Activated T-helper 1 cell treated with anti-CD3 and anti-CD28 coated beads, Interleukin-12 subunit alpha, Interleukin-12 subunit beta, Interleukin-2, Interleukin-4 antibody, amounts not matched to agents 30 ng/mL and 10 ng/mL and 1 ng/mL, durations not matched to agents 14 hours and 24 hours and 36 hours (primary cell): ENCODE data around the gene LRRC9. TPM values are rescaled to one million over a fixed set of nuclear protein-coding genes. Genes with fewer than 3 reads are reported as not detected.
"Not testable (repeated sequence)": the region's sequence is repeated elsewhere in the genome, so short reads cannot be mapped to it uniquely, and the experiment has no call there.

Experiments
- DNase-seq: peaks from one replicate; pipeline ENCODE4 v3.0.0; 2021; ENCODE audit warnings: low spot score
- H3K27ac Mint-ChIP-seq: one replicate; pipeline ENCODE4 v1.8.0; 2021; ENCODE audit warnings: mild to moderate bottlenecking, mixed read lengths
- H3K27me3 Mint-ChIP-seq: one replicate; pipeline ENCODE4 v1.8.0; 2022; ENCODE audit warnings: mild to moderate bottlenecking, moderate library complexity, mixed read lengths; ENCODE audit not compliant: insufficient read depth
- H3K36me3 Mint-ChIP-seq: one replicate; pipeline ENCODE4 v1.8.0; 2021; ENCODE audit warnings: low read depth, mixed read lengths
- H3K4me1 Mint-ChIP-seq: one replicate; pipeline ENCODE4 v1.8.0; 2021; ENCODE audit warnings: low read depth, mixed read lengths
- H3K4me3 Mint-ChIP-seq: one replicate; pipeline ENCODE4 v1.8.0; 2021; ENCODE audit warnings: mild to moderate bottlenecking, moderate library complexity, mixed read lengths
- H3K9me3 Mint-ChIP-seq: one replicate; pipeline ENCODE4 v1.8.0; 2021; ENCODE audit warnings: mixed read lengths
- intact Hi-C: fragments of 100-400 bp; cut with micrococcal nuclease; formaldehyde crosslinking; loops from one replicate; pipeline ENCODE4 v1.15.1; 2024
- total RNA-seq: library from RNA; stranded (reverse); gene quantifications from 2 replicates; pipeline ENCODE4 v1.2.3, GENCODE V29; 2022

Gene LRRC9
- total RNA-seq, 1 donor from 2014 or later, result not detected

GRCh38 chr14:60090864-60091519 lies 171.0 kb downstream of the LRRC9 start:
- peak overlapping the region; percentile 98 for H3K4me3 Mint-ChIP-seq
- peaks cover 10% of the 10 kb centered on the region for H3K36me3 Mint-ChIP-seq
- H3K27me3 Mint-ChIP-seq, result peaks cover 6% of the 10 kb centered on the region
- no peaks in the 10 kb centered on the region for H3K9me3 Mint-ChIP-seq
- no peak for DNase-seq
- intact Hi-C loops, result loop anchor here (1.0 to 10.0 kb wide), 10 partner anchors 60 to 1794 kb away; partner anchors contain the start of genes ARID4A, DAAM1, JKAMP and L3HYPDH
- peaks cover 34% of the 10 kb centered on the region for H3K4me1 Mint-ChIP-seq
- peak overlapping the region; percentile 98 for H3K27ac Mint-ChIP-seq

DNA sequence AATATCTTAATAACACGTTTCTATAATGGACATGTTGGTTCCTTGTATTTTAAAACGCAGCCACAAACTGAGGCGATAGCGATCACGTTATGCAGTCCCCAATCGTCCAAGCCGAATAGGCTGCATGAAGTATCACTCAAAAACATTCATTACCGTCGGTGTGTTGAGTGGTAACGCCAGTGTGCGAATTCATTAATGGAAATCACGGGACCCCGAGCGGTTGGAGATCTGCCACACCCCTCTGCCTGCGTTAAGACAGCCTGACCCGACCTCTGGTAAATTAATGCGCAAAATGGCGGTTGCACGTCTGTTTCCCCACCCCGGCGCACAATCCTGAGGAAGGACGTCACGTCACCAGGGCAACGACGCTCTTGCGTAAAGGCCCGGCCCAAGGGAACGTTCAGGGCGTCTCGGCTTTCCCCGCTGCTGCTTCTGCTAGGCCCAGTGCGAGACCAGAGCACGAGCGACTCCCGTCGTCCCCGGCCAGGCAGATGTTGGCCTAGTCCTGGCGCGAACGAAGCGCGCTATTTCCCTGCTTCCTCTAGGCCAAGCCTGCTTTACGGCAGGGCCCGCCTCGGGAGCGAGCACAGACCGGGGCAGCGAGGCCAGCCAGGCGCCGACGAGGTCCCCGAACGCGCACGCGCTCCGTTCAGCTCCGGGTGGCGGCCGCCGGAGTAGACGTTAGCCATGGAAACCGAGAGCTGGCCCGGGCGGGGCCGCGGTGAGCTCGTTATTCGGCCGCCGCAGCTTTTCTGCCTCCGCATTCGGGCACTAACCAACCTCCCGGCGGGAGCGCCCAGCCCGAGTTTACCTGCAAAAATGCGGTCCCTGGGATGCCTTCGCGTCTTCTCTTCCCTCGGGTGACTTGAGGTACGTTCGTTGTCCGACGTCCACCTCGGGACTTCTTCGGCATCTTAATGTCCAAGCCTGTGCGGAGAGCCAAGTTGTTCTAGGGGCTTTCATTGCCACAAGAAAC lies 171.9 kb downstream of the LRRC9 start, which contains the start of gene PCNX4:
PCNX4 (plus strand) TSS at position 374 of the 976 bp plus-strand sequence. CDS start 15,716 bp downstream, outside the sequence.
- DNase-seq, result peak; percentile 90
- Mint-ChIP-seq H3K27ac (peak within 1 kb of the TSS; percentile 98), H3K9me3 (no peaks in the 10 kb centered on the region), H3K4me3 (peak within 1 kb of the TSS; percentile 98), H3K27me3 (peaks cover 2% of the 10 kb centered on the region), H3K36me3 (peaks cover 10% of the 10 kb centered on the region), H3K4me1 (peaks cover 34% of the 10 kb centered on the region)
- intact Hi-C loops, result loop anchor here (1.0 to 10.0 kb wide), 14 partner anchors 59 to 1795 kb away; partner anchors contain the start of genes ARID4A, DAAM1, JKAMP and L3HYPDH

DNA sequence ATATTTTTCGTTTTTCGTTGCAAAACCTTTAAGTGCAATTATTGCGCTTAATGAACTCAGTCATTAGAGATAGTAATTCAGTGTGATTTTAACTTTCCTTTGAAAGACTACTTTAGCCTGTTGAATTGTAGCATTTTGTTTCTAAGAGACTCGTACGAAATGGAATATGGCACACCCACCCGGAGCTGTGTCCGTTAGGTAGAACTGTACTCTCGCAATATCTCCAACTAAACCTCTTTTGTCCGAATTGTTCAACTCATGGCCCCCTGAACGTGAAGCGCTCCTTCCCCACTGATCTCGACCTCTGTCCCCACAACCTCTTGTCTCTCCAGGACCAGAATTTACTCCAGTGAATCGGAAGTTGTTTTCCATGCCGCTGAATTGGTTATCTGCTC lies 172.6 kb downstream of the LRRC9 start:
- intact Hi-C loops, result loop anchor here (1.0 to 10.0 kb wide), 11 partner anchors 72 to 1795 kb away; partner anchors contain the start of genes ARID4A, DAAM1, PRKCH and SLC38A6
- Mint-ChIP-seq H3K27ac (peak overlapping the region; percentile 98), H3K27me3 (no peaks in the 10 kb centered on the region), H3K4me3 (peak overlapping the region; percentile 98), H3K4me1 (peaks cover 34% of the 10 kb centered on the region), H3K36me3 (peaks cover 13% of the 10 kb centered on the region), H3K9me3 (no peaks in the 10 kb centered on the region)
- DNase-seq, result no peak

DNA sequence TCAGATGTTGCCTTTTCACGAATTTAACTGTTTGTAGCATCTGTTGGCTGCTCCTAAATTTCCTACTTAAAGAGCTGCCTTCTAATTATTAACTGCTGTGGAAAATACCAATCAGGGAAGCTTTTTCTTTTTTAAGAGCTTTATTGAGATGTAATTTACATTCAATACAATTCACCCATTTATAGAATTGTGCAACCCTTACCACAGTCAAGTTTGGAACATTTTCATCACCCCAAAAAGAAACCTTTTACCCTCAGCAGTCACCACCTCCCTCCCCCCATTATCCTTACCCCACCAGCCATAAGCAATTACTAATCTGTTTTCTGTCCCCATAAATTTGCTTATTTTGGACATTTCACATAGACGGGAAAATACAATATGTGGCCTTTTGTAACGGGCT lies 173.1 kb downstream of the LRRC9 start:
- peaks cover 38% of the 10 kb centered on the region for H3K4me1 Mint-ChIP-seq
- DNase-seq, result no peak

DNA sequence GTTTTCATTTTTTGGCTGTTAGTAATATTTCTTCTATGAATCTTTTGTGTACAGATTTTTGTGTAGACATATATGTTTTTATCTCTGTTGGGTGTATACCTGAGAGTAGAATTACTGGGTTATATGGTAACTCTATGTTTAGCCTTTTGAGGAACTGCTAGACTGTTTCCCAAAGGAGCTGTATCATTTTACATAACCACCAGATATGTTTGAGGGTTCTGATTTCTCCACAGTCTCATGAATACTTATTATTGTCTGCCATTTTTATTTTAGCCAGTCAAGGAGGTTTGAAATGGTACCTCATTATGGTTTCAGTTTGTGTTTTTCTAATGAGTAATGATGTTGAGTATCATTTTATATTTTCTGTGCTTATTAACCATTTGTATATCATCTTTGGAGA lies 173.7 kb downstream of the LRRC9 start:
- intact Hi-C loops, result loop anchor here (2.0 to 10.0 kb wide), 8 partner anchors 129 to 1796 kb away; partner anchors contain the start of genes ARID4A, DAAM1, PRKCH and SLC38A6
- Mint-ChIP-seq H3K27ac (peak overlapping the region; percentile 98), H3K36me3 (peaks cover 21% of the 10 kb centered on the region), H3K4me3 (peak overlapping the region; percentile 98), H3K27me3 (no peaks in the 10 kb centered on the region), H3K9me3 (no peaks in the 10 kb centered on the region), H3K4me1 (peaks cover 43% of the 10 kb centered on the region)
- DNase-seq, result no peak

More for the DNA sequence above, 173.1 kb downstream of the LRRC9 start:
- Mint-ChIP-seq H3K9me3 (no peaks in the 10 kb centered on the region), H3K27ac (peak overlapping the region; percentile 98), H3K27me3 (no peaks in the 10 kb centered on the region), H3K36me3 (peaks cover 18% of the 10 kb centered on the region), H3K4me3 (peak overlapping the region; percentile 98)
- intact Hi-C loops, result loop anchor here (2.0 to 10.0 kb wide), 8 partner anchors 128 to 1796 kb away; partner anchors contain the start of genes ARID4A, DAAM1, PRKCH and SLC38A6

DNA sequence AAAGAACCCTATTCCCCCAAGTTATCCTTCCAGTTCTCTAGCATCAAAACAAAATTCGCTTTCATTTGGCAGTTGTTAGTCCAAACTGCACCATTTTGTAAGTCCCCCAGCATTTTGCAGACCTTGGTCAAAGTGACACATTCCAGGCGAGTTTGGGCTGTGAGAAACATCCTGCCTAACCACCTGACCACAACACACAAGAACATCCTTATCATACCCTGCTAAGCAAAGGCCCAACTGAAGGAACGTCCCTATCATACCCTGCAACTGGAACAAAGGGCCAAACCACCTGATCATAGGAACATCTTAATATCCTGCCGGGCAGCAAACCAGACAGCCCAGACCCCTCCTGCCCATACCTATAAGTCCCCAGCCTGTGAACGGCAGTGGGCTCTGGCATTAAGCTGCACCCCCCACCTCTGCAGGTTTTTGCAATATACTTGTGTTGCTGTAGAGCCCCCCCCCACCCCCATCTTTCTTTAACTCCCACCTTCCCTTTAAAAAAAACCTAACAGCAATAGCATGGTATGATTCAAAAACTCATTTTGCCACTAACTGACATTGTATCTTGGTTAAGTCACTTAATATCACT lies 174.5 kb downstream of the LRRC9 start:
- Mint-ChIP-seq H3K27ac (peak overlapping the region; percentile 93), H3K27me3 (no peaks in the 10 kb centered on the region), H3K4me3 (peak overlapping the region; percentile 98), H3K9me3 (no peaks in the 10 kb centered on the region), H3K4me1 (peaks cover 43% of the 10 kb centered on the region), H3K36me3 (peaks cover 21% of the 10 kb centered on the region)
- DNase-seq, result peak; percentile 25
- intact Hi-C loops, result loop anchor here (5.0 to 10.0 kb wide), 7 partner anchors 658 to 1797 kb away; partner anchors contain the start of genes ARID4A, DAAM1, PRKCH and SLC38A6

GRCh38 chr14:60095231-60095630 lies 175.3 kb downstream of the LRRC9 start:
- no peaks in the 10 kb centered on the region for H3K9me3 Mint-ChIP-seq
- DNase-seq, result no peak
- peaks cover 43% of the 10 kb centered on the region for H3K4me1 Mint-ChIP-seq
- no peak overlapping the region for H3K4me3 Mint-ChIP-seq
- intact Hi-C loops, result loop anchor here (10.0 kb wide), 1 partner anchor 1230 kb away; the partner anchor contains the start of gene PRKCH
- no peaks in the 10 kb centered on the region for H3K27me3 Mint-ChIP-seq
- H3K36me3 Mint-ChIP-seq, result peaks cover 21% of the 10 kb centered on the region
- H3K27ac Mint-ChIP-seq, result no peak overlapping the region

DNA sequence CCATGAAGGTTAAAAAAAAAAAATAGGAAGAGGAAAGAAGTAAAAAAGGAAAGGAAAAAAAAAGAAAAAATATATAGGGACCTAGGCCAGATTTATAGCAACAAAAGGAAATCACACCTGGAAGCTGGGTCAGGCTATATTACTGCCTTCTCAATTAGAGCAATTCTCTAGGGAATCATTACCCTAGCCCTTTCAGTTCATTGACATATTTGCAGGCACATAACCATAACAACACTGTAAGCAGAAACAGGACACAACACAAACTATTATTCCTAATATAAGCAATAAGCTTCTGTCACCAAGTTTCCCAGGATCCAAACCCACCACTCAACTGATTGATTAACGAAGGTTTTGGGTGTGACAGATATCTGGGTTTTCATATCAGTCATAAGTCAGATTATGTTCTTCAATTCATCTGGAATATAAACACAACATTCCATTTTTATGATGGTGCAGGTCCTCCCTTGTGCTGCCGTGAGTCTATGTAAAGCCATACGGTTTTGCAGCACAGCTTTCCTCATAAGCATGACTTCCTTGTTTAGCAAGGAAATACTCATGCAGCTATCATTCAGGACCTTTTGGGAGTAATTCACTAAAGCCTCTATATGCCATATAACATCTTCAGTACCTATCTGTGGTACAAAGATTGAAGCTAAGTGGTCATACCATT lies 176.0 kb downstream of the LRRC9 start:
- H3K27me3 Mint-ChIP-seq, result no peaks in the 10 kb centered on the region
- peaks cover 25% of the 10 kb centered on the region for H3K36me3 Mint-ChIP-seq
- no peaks in the 10 kb centered on the region for H3K9me3 Mint-ChIP-seq
- intact Hi-C loops, result loop anchor here (10.0 kb wide), 1 partner anchor 1229 kb away; the partner anchor contains the start of gene PRKCH
- no peak for DNase-seq
- peaks cover 42% of the 10 kb centered on the region for H3K4me1 Mint-ChIP-seq
- no peak overlapping the region for H3K4me3 Mint-ChIP-seq
- H3K27ac Mint-ChIP-seq, result no peak overlapping the region

DNA sequence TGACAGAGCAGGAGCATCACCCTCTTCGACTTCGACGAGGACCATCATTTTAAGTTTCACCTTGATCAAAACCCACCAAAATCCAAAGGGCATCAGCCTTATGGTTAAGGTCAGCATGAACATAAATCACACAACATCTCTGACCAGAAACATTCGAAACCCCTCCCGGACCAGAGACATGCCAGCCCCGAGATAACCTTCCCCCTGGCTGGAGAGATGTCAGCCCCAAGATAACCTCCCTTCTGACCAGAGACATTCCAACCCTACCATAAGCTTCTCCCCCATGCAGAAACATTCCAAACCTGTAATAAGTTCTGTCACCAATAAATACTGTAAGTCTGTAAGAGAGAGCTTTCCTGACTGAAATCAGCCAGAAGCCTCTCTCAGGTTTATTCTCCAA lies 178.0 kb downstream of the LRRC9 start:
- intact Hi-C loops, result loop anchor here (10.0 kb wide), 1 partner anchor 1227 kb away; the partner anchor contains the start of gene PRKCH
- H3K9me3 Mint-ChIP-seq, result no peaks in the 10 kb centered on the region
- H3K27me3 Mint-ChIP-seq, result no peaks in the 10 kb centered on the region
- DNase-seq, result no peak
- H3K4me1 Mint-ChIP-seq, result peaks cover 50% of the 10 kb centered on the region
- H3K36me3 Mint-ChIP-seq, result peaks cover 29% of the 10 kb centered on the region
- H3K4me3 Mint-ChIP-seq, result no peak overlapping the region
- H3K27ac Mint-ChIP-seq, result peak overlapping the region; percentile 45

- H3K27ac Mint-ChIP-seq, H3K9me3 Mint-ChIP-seq, DNase-seq, H3K4me3 Mint-ChIP-seq, H3K27me3 Mint-ChIP-seq: not testable (repeated sequence)
- H3K36me3 Mint-ChIP-seq, result peaks cover 27% of the 10 kb centered on the region
- H3K4me1 Mint-ChIP-seq, result peaks cover 39% of the 10 kb centered on the region
- intact Hi-C loops, result loop anchor here (10.0 kb wide), 1 partner anchor 1225 kb away; the partner anchor contains the start of gene PRKCH
These were observed 179.9 kb downstream of the LRRC9 start for GRCh38 chr14:60099855-60100254.

DNA sequence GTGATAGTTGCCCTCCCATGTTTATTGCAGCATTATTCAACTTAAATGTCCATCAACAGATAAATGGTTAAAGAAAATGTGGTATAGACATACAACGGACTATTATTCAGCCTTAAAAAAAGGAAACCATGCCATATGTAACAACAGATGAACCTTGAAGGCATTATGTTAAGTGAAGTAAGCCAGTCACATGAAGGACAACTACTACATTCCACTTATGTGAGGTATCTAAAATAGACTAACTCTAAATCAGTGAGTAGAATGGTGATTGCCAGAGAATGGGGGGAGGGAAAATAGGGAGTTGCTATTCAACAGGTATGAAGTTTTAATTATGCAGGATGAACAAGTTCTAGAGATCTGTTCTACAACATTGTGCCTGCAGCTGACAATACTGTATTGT lies 181.8 kb downstream of the LRRC9 start:
- Mint-ChIP-seq H3K9me3 (no peaks in the 10 kb centered on the region), H3K4me1 (peaks cover 28% of the 10 kb centered on the region)
- intact Hi-C loops, result no loop called here

More for the DNA sequence above, 181.8 kb downstream of the LRRC9 start:
- H3K27ac Mint-ChIP-seq, result no peak overlapping the region
- H3K4me3 Mint-ChIP-seq, result no peak overlapping the region
- DNase-seq, result no peak
- H3K27me3 Mint-ChIP-seq, result no peaks in the 10 kb centered on the region
- H3K36me3 Mint-ChIP-seq, result peaks cover 32% of the 10 kb centered on the region
